ENCODE measurements around the gene BOLA1.

DNA sequence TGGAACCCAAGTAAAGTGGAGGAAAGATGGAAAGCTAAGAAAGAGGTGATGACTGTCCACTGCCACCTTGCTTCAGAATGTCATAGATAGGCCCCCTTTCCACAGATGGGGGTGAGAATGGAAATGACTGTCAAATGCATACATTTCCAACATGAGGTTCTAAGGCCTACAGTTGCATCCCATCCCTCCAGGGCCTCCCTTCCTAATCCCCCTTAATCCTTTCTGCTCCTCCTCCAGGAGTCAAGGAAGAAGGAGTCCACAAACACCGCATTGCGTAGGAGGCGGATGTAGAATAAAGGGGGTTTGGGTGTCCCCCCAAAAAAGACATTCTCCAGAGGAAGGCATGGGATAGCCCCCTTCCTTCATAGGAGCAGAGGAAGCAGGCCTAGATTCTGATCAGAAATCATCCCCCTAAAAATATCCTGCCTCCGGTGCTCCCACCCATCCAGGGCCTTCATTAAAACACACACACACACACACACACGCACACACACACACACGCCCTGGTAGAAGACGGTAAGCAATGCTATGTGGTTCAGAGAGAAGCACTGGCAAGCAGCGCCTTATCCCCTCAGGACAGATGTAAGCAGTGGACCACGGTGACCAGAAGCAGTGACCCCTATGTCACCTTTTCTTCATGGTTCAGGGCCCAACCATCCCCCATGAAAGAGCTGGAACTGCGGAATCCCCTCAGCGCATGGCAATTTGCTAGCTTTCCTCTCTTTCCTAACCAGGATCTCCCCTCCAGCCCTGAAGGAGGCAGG, 16.2 kb downstream of the BOLA1 start:
- no peak for TF ChIP-seq POLR2AphosphoS5 (IDR thresholded peaks at IDR 0.05; ENCODE audit: borderline replicate concordance, low read depth, low read length)
- TF ChIP-seq EZH2 (IDR thresholded peaks at IDR 0.05), result no peak

All from SK-N-MC (cell line).